Neuronal stem cell (in vitro differentiated cells): Measurements from ENCODE around the gene ETFA.

Experiments
- DNase-seq: peaks from one replicate; pipeline ENCODE4 v3.0.0-alpha.2; 2013; ENCODE audit warnings: low spot score
- H2AFZ ChIP-seq: one replicate; pipeline ENCODE4 v1.6.1; 2013; ENCODE audit warnings: mild to moderate bottlenecking, low read length, inconsistent platforms
- H2AK5ac ChIP-seq: 2 replicates; pipeline ENCODE4 v1.6.1; 2013; ENCODE audit warnings: low read depth, mild to moderate bottlenecking, inconsistent platforms, low read length, moderate library complexity, mixed read lengths
- H2BK120ac ChIP-seq: 2 replicates; pipeline ENCODE4 v1.6.1; 2013; ENCODE audit warnings: low read depth, mild to moderate bottlenecking, inconsistent platforms, low read length, moderate library complexity, mixed read lengths
- H2BK12ac ChIP-seq: one replicate; pipeline ENCODE4 v1.6.1; 2013; ENCODE audit warnings: low read length, inconsistent platforms
- H2BK15ac ChIP-seq: 2 replicates; pipeline ENCODE4 v1.6.1; 2013; ENCODE audit warnings: mild to moderate bottlenecking, low read length, inconsistent platforms, mixed read lengths
- H2BK5ac ChIP-seq: one replicate; pipeline ENCODE4 v1.6.1; 2013; ENCODE audit warnings: inconsistent platforms, mild to moderate bottlenecking, low read length, moderate library complexity
- H3K14ac ChIP-seq: one replicate; pipeline ENCODE4 v1.6.1; 2013; ENCODE audit warnings: low read length, inconsistent platforms
- H3K18ac ChIP-seq: 2 replicates; pipeline ENCODE4 v1.6.1; 2013; ENCODE audit warnings: low read length, inconsistent platforms
- H3K23ac ChIP-seq: 2 replicates; pipeline ENCODE4 v1.6.1; 2013; ENCODE audit warnings: low read depth, mild to moderate bottlenecking, mixed read lengths, low read length, inconsistent platforms; ENCODE audit not compliant: poor library complexity
- H3K27ac ChIP-seq: replicated peaks from 3 replicates; pipeline ENCODE4 v1.5.1; 2013; ENCODE audit warnings: low read length, inconsistent platforms
- H3K27me3 ChIP-seq, 3 experiments: 2 replicates each; pipeline ENCODE4 v1.6.1; 2013; ENCODE audit warnings: low read length in 3 of 3, mild to moderate bottlenecking in 2 of 3, inconsistent platforms in 1 of 3, low read depth in 1 of 3, mixed read lengths in 1 of 3, moderate library complexity in 1 of 3; ENCODE audit not compliant: control insufficient read depth in 3 of 3, insufficient read depth in 3 of 3
- H3K36me3 ChIP-seq, 2 donors: replicated peaks in 1 of 2; 2 replicates each; pipeline ENCODE4 v1.6.1; 2013; ENCODE audit warnings: low read length in 2 of 2; ENCODE audit not compliant: control insufficient read depth in 2 of 2, insufficient read depth in 2 of 2
- H3K4ac ChIP-seq: 2 replicates; pipeline ENCODE4 v1.6.1; 2013; ENCODE audit warnings: inconsistent platforms, mild to moderate bottlenecking, low read length, moderate library complexity
- H3K4me1 ChIP-seq, 2 donors: 1 replicate in 1 of 2; 2 replicates in 1 of 2; pipeline ENCODE4 v1.6.1; 2013; ENCODE audit warnings: low read length in 2 of 2, low read depth in 1 of 2; ENCODE audit not compliant: control insufficient read depth in 2 of 2, insufficient read depth in 1 of 2
- H3K4me2 ChIP-seq: one replicate; pipeline ENCODE4 v1.6.1; 2013; ENCODE audit warnings: mild to moderate bottlenecking, low read length, inconsistent platforms; ENCODE audit not compliant: insufficient read depth, poor library complexity, severe bottlenecking
- H3K4me3 ChIP-seq, 2 donors: 2 replicates each; pipeline ENCODE4 v1.5.1; 2013; ENCODE audit warnings: low read length in 2 of 2, mild to moderate bottlenecking in 2 of 2, inconsistent platforms in 1 of 2, moderate library complexity in 1 of 2
- H3K79me1 ChIP-seq: one replicate; pipeline ENCODE4 v1.6.1; 2013; ENCODE audit warnings: low read depth, mild to moderate bottlenecking, inconsistent platforms, low read length, moderate library complexity
- H3K9ac ChIP-seq: one replicate; pipeline ENCODE4 v1.6.1; 2013; ENCODE audit warnings: mild to moderate bottlenecking, low read depth, low read length, inconsistent platforms; ENCODE audit not compliant: poor library complexity
- H3K9me3 ChIP-seq, 2 donors: replicated peaks in 1 of 2; 2 replicates each; pipeline versions ENCODE3 to v1.6.1; 2013; ENCODE audit warnings: low read length in 2 of 2, mild to moderate bottlenecking in 2 of 2, inconsistent platforms in 1 of 2, low read depth in 1 of 2, mixed read lengths in 1 of 2, moderate library complexity in 1 of 2; ENCODE audit not compliant: control insufficient read depth in 2 of 2, insufficient read depth in 1 of 2
- H4K8ac ChIP-seq: one replicate; pipeline ENCODE4 v1.6.1; 2013; ENCODE audit warnings: low read depth, mild to moderate bottlenecking, inconsistent platforms, low read length, moderate library complexity
- H4K91ac ChIP-seq: one replicate; pipeline ENCODE4 v1.6.1; 2013; ENCODE audit warnings: low read length, low read depth, mild to moderate bottlenecking, inconsistent platforms; ENCODE audit not compliant: poor library complexity
- WGBS, 2 donors: extraction: QIAGEN DNeasy Blood & Tissue Kit; methylation state at CpG; one replicate each; pipeline ENCODE4 v1.1.7; 2013; ENCODE audit warnings: missing lambda C conversion rate in 2 of 2, mixed read lengths in 1 of 2; ENCODE audit not compliant: insufficient read length in 2 of 2, insufficient replicate concordance in 1 of 2; ENCODE audit errors: extremely low coverage in 2 of 2; 5-methylcytosine and 5-hydroxymethylcytosine counted together

Gene ETFA

DNA sequence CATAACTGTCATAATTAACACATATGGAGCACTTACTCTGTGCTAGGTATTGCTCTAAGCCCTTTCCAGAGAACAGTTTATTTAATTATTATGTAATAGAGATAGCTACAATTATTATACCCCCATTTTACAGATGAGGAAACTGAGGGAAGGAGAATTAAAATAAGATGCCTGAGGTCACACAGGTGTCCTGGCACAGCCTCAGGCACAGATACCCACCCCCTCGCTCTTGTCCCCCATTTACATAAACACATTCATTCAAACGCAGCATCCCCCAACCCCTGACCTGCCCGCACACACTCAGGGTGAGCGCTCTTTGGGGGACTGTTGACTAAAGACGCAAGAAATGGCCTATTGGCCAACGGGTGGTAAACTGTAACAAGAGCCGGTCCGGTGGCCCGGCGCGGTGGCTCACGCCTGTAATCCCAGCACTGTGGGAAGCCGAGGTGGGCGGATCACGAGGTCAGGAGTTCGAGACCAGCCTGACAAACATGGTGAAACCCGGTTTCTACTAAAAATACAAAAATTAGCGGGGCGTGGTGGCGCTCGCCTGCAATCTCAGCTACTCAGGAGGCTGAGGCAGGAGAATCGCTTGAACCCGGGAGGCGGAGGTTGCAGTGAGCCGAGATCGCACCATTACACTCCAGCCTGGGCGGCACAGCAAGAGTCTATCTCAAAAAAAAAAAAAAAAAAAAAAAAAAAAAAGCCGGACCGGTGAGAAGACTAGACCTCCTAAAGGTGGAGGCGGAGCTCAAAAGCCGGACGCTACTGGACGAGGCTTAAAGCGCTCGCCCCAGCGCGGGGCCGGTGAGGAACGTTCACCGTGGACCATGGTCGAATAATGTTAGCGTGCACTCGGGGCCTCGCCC lies 23.4 kb upstream of the ETFA start:
- peaks cover 13 to 19% of the 10 kb centered on the region in 2 donors for H3K4me1 ChIP-seq
- peak overlapping the region; percentile 33 to 48 for H3K4me3 ChIP-seq
- no peak for DNase-seq
- peaks cover 30 to 73% (median 60%) of the 10 kb centered on the region in 3 experiments for H3K27me3 ChIP-seq
- H2BK120ac ChIP-seq: no peak overlapping the region
- no peak overlapping the region for H4K8ac ChIP-seq
- no peak overlapping the region for H3K14ac ChIP-seq
- no peak overlapping the region for H4K91ac ChIP-seq
- no peak overlapping the region for H2BK5ac ChIP-seq
- H3K9me3 ChIP-seq: peaks cover 0 to 7% of the 10 kb centered on the region in 2 donors
- peak overlapping the region; percentile 49 for H3K23ac ChIP-seq
- H2BK15ac ChIP-seq: peak overlapping the region; percentile 30
- H3K36me3 ChIP-seq: no peaks in the 10 kb centered on the region
- peak overlapping the region; percentile 85 for H3K18ac ChIP-seq
- peak overlapping the region; percentile 88 for H2AFZ ChIP-seq
- H2BK12ac ChIP-seq: peak overlapping the region; percentile 89
- H3K4me2 ChIP-seq: peak overlapping the region; percentile 41
- H2AK5ac ChIP-seq: no peak overlapping the region
- no peak overlapping the region for H3K4ac ChIP-seq
- H3K79me1 ChIP-seq: peaks cover 1% of the 10 kb centered on the region
- WGBS, 2 donors: no CpG with 5 or more reads among the region's 44 CpGs
- H3K27ac ChIP-seq: no peak overlapping the region
- no peak overlapping the region for H3K9ac ChIP-seq

DNA sequence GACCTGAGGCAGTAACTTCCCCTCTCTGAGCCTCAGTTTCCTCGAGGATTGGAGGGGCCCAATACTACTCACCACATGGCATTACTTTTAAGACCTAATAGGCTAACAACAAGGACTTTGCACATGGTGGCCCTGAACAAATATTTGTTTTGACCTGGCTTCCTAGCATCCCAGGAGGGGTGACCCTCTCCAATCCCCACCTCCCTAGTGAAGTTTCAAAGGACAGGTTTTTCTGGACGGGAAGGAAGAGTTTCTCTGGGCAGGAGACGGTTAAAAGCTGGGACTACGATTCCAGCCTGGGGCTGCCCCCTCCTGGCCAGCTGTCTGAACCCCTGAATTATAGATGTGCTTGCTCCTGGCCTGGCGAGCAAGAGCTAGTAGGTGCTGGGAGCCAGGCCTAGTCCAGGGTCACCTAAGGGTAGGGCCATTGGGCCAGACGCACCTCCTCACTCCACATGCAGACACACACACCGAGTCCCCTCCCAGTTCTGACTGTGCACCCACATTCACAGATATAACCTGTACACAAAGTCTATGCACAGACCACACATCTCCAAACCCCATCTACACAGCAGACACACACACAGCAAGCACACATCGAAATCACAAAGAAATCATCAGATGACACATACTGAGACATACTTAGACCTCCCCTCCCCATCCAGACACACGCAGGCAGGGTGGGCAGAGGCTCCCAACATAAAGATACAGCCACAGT lies 22.6 kb upstream of the ETFA start:
- Histone ChIP-seq H3K79me1 (peaks cover 1% of the 10 kb centered on the region), H3K9ac (no peak overlapping the region), H2BK120ac (no peak overlapping the region), H3K4me3 (no peak overlapping the region), H3K14ac (no peak overlapping the region), H2BK15ac (no peak overlapping the region), H3K27ac (no peak overlapping the region), H3K27me3 (peaks cover 22 to 71% (median 52%) of the 10 kb centered on the region in 3 experiments), H4K91ac (no peak overlapping the region), H2AFZ (no peak overlapping the region), H2BK5ac (no peak overlapping the region), H3K4me2 (no peak overlapping the region), H3K4me1 (peaks cover 13% of the 10 kb centered on the region in 2 donors), H3K4ac (no peak overlapping the region), H3K9me3 (peaks cover 0 to 7% of the 10 kb centered on the region in 2 donors), H3K23ac (no peak overlapping the region), H3K18ac (no peak overlapping the region), H2AK5ac (peak overlapping the region; percentile 24), H3K36me3 (no peaks in the 10 kb centered on the region), H2BK12ac (no peak overlapping the region), H4K8ac (no peak overlapping the region)
- no peak for DNase-seq
- WGBS, 2 donors: no CpG with 5 or more reads among the region's 9 CpGs

DNA sequence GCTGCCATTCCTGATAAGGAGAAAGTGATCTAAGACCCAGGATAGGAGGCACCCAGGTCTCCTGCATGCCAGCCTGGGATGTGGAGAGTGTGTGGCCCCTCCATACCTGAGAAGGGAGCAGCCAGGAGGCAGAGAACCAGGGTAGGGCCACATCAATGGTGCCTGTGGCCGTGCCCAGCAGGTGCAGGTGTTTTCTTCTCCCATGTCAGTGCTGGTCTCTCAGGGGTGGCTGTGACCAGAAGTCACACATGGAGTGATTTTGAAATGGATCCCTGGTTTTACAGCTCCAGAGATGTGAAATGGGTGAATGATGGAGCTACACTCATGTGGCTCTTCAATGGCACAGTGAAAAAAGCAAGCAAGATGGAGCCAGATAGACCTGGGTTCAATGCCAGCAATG lies 22.0 kb upstream of the ETFA start:
- no peak overlapping the region for H2BK12ac ChIP-seq
- H2BK5ac ChIP-seq: no peak overlapping the region
- H2BK15ac ChIP-seq: no peak overlapping the region
- peaks cover 16 to 70% (median 46%) of the 10 kb centered on the region in 3 experiments for H3K27me3 ChIP-seq
- no peak overlapping the region for H3K4me3 ChIP-seq
- H3K4ac ChIP-seq: no peak overlapping the region
- peak overlapping the region; percentile 49 for H3K18ac ChIP-seq
- H3K4me1 ChIP-seq: peaks cover 11 to 13% of the 10 kb centered on the region in 2 donors
- H3K36me3 ChIP-seq: no peaks in the 10 kb centered on the region
- peaks cover 1% of the 10 kb centered on the region for H3K79me1 ChIP-seq
- no peak overlapping the region for H3K23ac ChIP-seq
- H2BK120ac ChIP-seq: no peak overlapping the region
- H4K91ac ChIP-seq: no peak overlapping the region
- H3K9me3 ChIP-seq: peaks cover 0 to 7% of the 10 kb centered on the region in 2 donors
- H3K9ac ChIP-seq: no peak overlapping the region
- H2AFZ ChIP-seq: no peak overlapping the region
- WGBS, 2 donors: no CpG with 5 or more reads among the region's 1 CpG
- no peak overlapping the region for H2AK5ac ChIP-seq
- no peak overlapping the region for H3K27ac ChIP-seq
- H3K14ac ChIP-seq: no peak overlapping the region
- no peak overlapping the region for H4K8ac ChIP-seq
- H3K4me2 ChIP-seq: no peak overlapping the region
- DNase-seq: no peak

DNA sequence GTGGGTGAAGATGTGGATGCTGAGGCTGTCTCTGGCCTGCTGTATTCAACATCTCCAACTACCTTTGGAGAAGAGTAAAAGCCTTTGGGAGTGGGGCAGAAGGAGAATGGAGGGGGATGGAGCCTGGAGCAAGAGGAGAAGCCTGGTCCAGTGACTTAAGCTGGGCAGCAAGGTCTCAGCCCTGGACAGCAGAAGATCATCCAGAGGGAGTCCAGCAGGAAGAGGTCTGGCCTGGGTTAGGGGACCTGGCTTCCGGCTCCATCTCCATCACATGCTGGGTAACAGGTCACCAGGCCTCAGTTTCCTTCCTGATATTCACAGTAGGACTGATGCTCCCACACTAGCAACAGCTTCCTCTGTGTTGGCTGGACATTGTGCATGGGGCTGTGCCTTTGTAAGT lies 21.5 kb upstream of the ETFA start:
- no peaks in the 10 kb centered on the region for H3K36me3 ChIP-seq
- no peak overlapping the region for H3K4ac ChIP-seq
- H3K9ac ChIP-seq: no peak overlapping the region
- H2AFZ ChIP-seq: no peak overlapping the region
- no peak overlapping the region for H4K8ac ChIP-seq
- DNase-seq: no peak
- H3K4me3 ChIP-seq: no peak overlapping the region
- no peak overlapping the region for H3K4me2 ChIP-seq
- H3K9me3 ChIP-seq: peaks cover 0 to 7% of the 10 kb centered on the region in 2 donors
- WGBS, 2 donors: no CpG with 5 or more reads among the region's 1 CpG
- H2BK15ac ChIP-seq: peak overlapping the region; percentile 8
- no peak overlapping the region for H3K23ac ChIP-seq
- H3K27me3 ChIP-seq: peaks cover 11 to 70% (median 41%) of the 10 kb centered on the region in 3 experiments
- no peak overlapping the region for H3K18ac ChIP-seq
- no peak overlapping the region for H2AK5ac ChIP-seq
- no peak overlapping the region for H2BK120ac ChIP-seq
- H3K14ac ChIP-seq: no peak overlapping the region
- H3K27ac ChIP-seq: no peak overlapping the region
- peaks cover 10% of the 10 kb centered on the region in 2 donors for H3K4me1 ChIP-seq
- no peak overlapping the region for H2BK5ac ChIP-seq
- H3K79me1 ChIP-seq: peaks cover 1% of the 10 kb centered on the region
- no peak overlapping the region for H4K91ac ChIP-seq
- no peak overlapping the region for H2BK12ac ChIP-seq
